ENCODE data around the gene LYL1.
"Not testable (repeated sequence)": the region's sequence is repeated elsewhere in the genome, so short reads cannot be mapped to it uniquely, and the experiment has no call there.

LYL1 gene

GRCh38 chr19:13102666-13103580, at the start of gene LYL1:
LYL1 (minus strand) TSS chr19:13102858; CDS start chr19:13101171, 1,687 bp downstream.
- DNase-seq, result peak; percentile 48

GRCh38 chr19:13151605-13152355, 49.1 kb upstream of the LYL1 start:
- peak; percentile 97 for DNase-seq

GRCh38 chr19:13150931-13151604, 48.4 kb upstream of the LYL1 start:
- DNase-seq, result peak; percentile 38

- peak; percentile 95 for DNase-seq
These were observed 47.7 kb upstream of the LYL1 start, which contains the start of the genes IER2 and STX10 for GRCh38 chr19:13150187-13150930. IER2 (plus strand) TSS chr19:13150411; CDS start chr19:13153187, 2,776 bp downstream. STX10 (minus strand) TSS chr19:13150375; CDS start chr19:13150173, 202 bp downstream.

- no peak for DNase-seq
These were observed 47.0 kb upstream of the LYL1 start for GRCh38 chr19:13149628-13150186.

- DNase-seq, result not testable (repeated sequence)
These were observed 46.5 kb upstream of the LYL1 start for GRCh38 chr19:13149173-13149627.

GRCh38 chr19:13146763-13147563, 44.3 kb upstream of the LYL1 start:
- no peak for DNase-seq

GRCh38 chr19:13139633-13140311, 37.1 kb upstream of the LYL1 start:
- DNase-seq, result no peak

- no peak for DNase-seq
These were observed 36.2 kb upstream of the LYL1 start for GRCh38 chr19:13138916-13139198.

GRCh38 chr19:13138171-13138915, 35.7 kb upstream of the LYL1 start:
- DNase-seq, result no peak

GRCh38 chr19:13137290-13137794, 34.7 kb upstream of the LYL1 start:
- no peak for DNase-seq

GRCh38 chr19:13135068-13136062, 32.7 kb upstream of the LYL1 start:
- DNase-seq, result no peak

- no peak for DNase-seq
These were observed 32.0 kb upstream of the LYL1 start for GRCh38 chr19:13134626-13135025.

GRCh38 chr19:13133241-13133870, 30.7 kb upstream of the LYL1 start:
- DNase-seq, result no peak

- DNase-seq, result peak; percentile 55
These were observed 30.0 kb upstream of the LYL1 start for GRCh38 chr19:13132471-13133180.

GRCh38 chr19:13130886-13131490, 28.3 kb upstream of the LYL1 start:
- DNase-seq, result no peak

GRCh38 chr19:13129384-13129783, 26.7 kb upstream of the LYL1 start:
- DNase-seq, result no peak
